Activated CD4-positive, alpha-beta T cell treated with anti-CD3 and anti-CD28 coated beads, Interleukin-2, amount 50 U/mL, for 24 hours (primary cell): ENCODE data around the gene TLK2.
"Not testable (repeated sequence)": the region's sequence is repeated elsewhere in the genome, so short reads cannot be mapped to it uniquely, and the experiment has no call there.

Experiments
- DNase-seq, 2 donors: peaks; one replicate each; pipeline ENCODE4 v3.0.0-alpha.2; 2020; ENCODE audit warnings: low read depth in 1 of 2, low spot score in 1 of 2

Gene TLK2

DNA sequence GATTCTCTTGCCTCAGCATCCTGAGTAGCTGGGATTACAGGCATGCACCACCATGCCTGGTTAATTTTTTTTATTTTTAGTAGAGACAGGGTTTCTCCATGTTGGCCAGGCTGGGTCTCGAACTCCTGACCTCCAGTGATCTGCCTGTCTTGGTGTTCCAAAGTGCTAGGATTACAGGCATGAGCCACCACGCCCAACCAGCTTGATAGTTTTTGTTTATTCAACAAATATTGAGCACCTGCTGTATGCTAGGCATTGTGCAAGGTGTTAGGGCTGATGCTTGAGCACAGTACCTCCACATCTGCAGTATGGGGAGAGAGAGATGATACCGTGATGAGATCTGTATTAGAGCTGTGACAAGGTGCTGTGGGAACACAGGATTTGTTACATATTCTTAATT is 3.9 kb downstream of the TLK2 start:
- not testable (repeated sequence) for DNase-seq

DNA sequence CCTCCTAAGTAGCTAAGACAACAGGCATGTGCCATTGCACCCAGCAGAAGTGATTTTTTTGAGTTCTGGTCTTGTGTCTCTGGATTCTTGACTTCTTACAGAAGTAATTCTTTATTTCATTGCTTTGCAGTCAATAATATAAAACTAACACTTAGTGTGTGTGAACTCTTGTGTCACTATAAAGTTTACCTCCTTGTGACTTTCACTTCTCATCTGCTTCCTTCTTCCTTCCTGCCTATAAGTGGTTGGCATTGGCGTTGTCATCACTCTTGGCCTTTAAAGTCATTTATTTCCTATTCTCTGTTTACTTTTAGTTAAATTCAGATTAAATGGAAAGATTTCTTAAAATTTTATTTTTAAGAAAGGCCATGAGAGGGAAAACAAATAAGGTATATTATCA is 12.4 kb downstream of the TLK2 start:
- DNase-seq: not testable (repeated sequence)

DNA sequence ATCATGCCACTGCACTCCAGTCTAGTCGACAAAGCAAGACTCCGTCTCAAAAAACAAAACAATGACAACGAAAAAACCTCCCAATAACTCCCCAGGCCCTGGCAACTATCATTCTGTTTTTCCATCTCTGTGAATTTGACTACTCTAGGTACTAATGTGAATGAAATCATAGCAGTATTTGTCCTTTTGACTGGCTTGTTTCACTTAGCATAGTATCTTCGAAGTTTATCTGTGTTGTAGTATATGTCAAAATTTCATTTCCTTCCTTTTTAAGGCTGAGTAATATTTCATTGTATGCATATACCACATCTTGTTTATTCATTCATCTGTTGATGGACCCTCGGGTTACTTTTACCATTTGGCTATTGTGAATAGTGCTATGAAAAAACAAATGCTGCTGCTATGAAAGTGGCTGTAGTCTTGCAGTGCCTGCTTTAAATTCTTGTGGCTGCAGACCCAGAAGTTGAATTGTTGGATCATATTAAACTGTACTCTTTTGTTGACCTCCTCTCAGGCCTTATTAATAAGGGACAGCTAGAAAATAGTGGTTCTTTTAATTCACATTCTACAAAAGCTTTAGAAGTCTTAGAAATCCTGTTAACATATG is 14.5 kb downstream of the TLK2 start:
- not testable (repeated sequence) for DNase-seq

DNA sequence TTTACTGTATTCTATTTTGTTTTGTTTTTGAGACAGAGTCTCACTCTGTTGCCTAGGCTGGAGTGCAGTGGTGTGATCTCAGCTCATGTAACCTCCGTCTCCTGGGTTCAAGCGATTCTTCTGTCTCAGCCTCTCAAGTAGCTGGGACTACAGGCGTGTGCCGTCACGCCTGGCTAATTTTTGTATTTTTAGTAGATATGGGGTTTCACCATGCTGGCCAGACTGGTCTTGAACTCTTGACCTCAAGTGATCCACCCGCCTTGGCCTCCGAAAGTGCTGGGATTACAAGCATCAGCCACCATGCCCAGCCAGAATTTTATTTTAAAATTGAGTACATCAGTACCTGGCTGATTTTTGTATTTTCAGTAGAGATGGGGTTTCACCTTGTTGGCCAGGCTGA is 15.4 kb downstream of the TLK2 start:
- not testable (repeated sequence) for DNase-seq

DNA sequence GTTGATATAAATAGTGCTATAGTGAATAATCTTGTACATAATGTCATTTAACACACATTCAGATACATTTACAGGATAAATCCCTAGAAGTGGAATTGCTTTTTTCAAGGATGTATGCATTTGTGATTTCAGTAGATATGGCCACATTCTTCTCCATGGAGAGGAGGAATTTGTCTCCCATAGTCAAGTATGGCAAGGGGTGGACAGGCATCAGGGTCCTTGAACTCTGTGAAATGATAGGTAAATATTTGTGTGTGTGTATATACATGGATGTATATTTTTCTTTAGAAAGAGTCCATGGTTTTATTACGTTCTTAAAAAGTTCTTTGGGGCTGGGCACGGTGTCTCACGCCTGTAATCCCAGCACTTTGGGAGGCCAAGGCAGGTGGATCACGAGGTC is 17.7 kb downstream of the TLK2 start:
- not testable (repeated sequence) for DNase-seq

DNA sequence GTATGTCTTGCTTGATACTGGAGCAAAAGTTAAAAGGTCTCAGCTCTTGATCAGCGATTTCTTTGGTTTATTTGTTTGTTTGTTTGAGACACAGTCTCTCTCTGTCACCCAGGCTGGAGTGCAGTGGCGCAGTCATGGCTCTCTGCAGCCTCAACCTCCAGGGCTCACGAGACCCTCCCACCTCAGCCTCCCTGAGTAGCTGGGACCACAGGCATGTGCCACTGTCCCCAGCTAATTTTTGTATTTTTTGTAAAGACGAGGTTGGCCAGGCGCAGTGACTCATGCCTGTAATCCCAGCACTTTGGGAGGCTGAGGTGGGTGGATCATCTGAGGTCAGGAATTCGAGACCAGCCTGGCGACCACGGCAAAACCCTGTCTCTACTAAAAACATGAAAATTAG is 20.2 kb downstream of the TLK2 start:
- DNase-seq: not testable (repeated sequence)

DNA sequence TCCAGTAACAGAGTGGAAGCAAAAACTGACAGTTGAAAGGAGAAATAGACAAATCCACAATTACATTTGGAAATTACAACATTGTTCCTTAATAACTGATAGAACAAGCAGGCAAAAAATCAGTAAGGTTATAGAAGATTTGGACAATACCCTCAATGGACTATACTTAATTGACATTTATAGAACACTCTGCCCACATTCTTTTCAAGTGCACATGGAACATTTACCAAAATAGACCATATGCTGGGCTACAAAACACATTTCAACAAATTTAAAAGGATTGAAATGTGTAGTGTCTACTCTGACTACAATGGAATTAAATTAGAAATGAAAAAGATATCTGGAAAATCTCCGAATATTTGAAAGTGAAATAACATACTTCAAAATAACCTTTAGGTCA is 21.8 kb downstream of the TLK2 start:
- DNase-seq: not testable (repeated sequence)

DNA sequence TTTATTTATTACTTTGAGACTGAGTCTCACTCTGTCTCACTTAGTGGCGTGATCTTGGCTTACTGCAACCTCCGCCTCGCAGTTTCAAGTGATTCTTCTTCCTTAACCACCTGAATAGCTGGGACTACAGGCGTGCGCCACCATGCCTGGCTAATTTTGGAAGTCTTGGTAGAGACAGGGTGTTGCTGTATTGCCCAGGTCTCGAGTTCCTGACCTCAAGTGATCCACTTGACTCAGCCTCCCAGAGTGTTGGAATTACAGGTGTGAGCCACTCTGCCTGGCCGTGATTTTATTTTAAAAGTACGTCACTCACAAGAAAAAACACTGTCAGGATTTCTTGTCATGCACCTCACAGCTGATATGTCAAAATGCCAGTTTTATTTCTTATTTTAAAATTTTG is 26.2 kb downstream of the TLK2 start:
- DNase-seq: not testable (repeated sequence)

DNA sequence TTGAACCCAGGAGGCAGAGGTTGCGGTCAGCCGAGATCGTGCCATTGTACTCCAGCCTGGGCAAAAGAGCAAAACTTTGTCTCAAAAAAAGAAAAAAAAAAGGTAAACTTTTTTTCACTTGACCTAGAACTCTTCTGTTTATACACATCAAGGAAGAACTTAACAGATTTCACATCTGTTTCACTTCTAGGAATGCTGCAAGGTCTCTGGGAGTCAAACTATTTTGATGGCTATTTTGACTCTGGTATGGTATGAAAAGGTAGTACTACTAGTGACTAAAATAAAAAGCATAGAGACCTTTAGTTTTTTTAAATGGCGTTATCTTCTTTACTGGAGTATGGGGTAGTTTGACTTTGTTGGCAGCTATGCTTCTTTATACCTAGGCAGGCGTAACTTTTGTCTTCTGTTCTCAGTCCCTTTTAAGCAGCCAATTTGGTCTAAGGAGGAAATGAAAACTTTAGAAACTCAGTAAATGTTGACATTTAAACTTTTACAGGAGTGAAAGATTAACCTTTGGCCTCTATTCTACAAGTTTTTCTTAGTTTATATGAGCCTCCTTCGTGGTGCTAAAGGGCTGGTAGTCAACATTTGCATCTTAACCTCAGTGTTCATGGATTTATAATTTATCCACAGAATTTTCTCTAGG is 28.7 kb downstream of the TLK2 start:
- DNase-seq: not testable (repeated sequence)

DNA sequence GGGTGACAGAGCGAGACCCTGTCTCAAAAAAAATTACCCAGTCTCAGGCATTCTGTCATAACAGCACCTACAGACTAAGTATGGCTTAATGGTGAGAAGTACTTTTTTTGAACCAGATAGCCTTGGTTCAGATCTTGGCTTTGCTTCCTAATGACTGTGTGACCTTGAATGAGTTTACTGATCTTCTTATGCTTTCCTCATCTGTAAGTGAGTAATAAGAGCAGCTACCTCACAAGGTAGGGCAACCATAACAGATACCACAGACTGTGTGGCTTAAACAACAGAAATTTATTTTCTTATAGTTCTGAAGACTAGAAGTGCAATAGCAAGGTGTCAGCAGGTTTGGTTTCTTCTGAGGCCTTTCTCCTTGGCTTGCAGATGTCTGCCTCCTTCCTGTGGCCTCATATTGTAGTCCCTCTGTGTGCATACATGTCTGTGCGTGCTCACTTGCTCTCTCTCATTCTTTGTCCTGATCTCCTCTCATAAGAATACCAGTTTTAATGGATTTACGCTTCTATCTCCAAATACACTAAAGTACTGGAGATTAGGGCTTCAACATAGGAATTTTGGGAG is 31.7 kb downstream of the TLK2 start:
- DNase-seq: not testable (repeated sequence)

DNA sequence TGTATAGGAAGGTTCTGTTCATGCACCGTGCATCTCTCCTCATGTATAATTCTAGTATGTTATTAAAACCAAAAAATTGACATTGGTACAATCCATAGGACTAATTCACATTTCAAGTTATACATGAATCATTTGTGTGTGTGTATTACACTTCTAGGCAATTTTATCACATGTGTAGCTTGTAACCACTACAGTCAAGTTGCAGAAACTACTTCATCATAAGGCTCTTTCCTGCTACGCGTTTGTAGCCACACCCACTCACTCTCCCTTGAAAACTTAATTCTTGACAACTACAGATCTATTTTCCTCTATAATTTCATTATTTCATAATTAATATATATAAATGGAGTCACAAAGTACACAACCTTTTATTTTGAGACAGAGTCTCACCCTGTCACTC is 32.4 kb downstream of the TLK2 start:
- not testable (repeated sequence) for DNase-seq

DNA sequence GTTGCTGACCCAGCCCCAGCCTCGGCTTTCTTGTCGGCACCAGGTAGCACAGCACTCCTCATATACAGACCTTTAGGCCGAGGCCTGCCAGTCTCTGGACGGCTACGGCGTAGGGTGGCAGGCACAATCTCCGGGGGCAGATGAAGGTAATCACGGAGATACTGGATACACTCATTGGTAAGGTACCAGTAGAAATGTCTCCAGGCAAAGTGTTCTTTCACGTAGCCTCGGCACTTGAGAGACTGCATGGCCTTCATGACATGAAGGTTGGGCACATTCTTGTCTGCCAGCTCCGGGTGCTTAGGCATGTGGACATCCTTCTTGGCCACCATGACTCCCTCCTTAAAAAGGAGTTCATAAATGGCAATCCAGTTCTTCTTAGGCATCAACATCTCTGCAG is 37.8 kb downstream of the TLK2 start:
- not testable (repeated sequence) for DNase-seq

DNA sequence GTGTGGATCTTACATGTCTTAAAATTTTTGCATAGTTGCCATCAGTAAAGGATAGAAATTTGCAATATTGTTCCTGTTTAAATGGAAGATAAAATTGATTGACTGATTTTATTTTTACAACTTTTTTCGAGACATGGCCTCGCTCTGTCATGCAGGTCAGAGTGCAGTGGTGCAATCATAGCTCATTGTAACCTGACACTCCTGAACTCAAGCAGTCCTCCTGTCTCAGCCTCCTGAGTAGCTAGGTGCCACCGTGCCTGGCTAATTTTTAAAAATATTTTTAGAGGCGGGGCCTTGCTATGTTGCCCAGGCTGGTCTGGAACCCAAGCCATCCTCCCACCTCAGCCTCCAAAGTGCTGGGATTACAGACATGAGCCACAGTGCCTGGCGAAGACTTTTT is 42.7 kb downstream of the TLK2 start:
- DNase-seq: not testable (repeated sequence)

DNA sequence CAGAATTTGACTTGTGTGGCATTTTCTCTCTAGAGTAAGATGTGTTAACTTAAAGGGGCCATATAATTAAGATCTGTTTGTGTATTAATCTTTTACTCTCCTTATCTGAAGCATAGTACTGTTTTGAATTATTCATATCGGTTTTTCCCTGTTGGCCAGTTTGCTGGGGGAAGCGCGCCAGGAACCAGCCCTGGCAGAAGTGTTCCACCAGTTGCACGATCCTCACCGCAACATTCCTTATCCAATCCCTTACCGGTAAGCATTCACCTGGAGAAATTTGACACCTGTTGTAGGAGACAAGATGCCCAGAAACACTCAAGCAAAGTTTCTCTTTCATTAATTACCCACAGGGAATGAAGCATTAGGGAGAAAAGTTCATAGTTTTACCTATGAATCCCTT is 45.5 kb downstream of the TLK2 start:
- DNase-seq: not testable (repeated sequence)

DNA sequence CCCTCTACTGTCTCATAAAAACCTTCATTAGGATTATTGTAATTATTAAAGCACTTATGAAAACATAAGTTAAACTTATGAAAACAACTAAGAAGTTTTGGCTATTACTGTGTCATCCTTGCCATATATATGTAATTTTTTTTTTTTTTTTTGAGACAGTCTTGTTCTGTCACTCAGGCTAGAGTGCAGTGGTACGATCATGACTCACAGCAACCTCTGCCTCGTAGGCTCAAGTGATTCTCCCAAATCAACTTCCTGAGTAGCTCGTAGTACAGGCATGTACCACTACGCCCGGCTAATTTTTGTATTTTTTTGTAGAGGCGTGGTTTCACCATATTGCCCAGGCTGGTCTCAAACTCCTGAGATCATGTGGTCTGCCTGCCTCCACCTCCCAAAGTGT is 46.7 kb downstream of the TLK2 start:
- DNase-seq: not testable (repeated sequence)

DNA sequence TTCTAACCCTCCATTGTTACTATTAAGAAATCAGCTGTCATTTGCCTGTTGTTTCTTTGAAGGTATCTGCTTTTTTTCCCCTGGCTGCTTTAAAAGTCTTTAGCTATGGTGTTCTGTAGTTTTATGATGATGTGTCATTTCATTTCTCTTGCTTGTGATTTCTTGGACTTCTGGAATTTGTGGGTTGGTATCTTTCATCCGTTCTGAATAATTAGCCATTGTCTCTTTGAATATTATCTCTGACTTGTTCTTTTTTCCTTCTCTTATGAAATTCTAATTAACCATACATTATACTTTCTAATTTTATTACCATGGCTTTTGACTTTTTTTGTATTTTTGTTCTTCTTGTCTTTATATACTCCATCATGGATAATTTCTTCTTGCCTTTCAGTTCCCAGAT is 52.3 kb downstream of the TLK2 start:
- DNase-seq: not testable (repeated sequence)

DNA sequence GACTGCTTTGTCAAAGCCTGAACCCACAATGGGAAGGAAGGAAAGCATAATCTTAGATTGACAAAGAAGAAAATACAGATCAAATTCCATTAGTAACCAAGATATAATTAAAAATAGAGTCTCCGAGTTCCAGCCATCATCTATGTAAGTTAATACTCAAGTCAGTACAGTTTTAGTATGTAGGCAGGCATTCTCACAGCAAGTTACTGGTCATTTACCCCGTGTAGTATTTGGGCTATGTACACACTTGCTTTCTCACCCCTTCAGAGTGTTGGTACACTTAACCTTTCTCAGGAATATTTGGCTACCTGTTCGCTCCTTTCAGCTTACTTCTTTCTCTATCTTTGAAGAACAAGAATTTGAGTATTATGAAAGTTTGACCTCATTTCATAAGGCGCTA is 57.9 kb downstream of the TLK2 start:
- DNase-seq: not testable (repeated sequence)

DNA sequence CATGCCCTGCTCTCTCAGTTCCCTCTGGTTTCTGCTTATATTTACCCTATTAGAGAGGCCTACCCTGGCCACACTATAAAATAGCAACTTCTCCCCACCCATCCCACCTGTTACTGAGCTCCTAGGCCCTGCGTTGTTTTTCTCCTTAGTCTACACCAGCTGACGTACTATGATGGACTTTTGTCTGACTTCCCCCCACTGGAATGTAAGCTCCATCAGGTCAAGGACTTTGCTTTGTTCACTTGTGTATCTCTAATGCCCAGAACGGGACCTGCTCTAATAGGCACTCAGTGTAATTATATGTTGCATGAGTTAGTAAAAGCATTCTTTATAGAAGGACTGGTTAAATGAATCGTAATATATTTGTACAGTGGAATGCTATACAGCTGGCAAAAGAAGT is 62.4 kb downstream of the TLK2 start:
- DNase-seq: not testable (repeated sequence)

DNA sequence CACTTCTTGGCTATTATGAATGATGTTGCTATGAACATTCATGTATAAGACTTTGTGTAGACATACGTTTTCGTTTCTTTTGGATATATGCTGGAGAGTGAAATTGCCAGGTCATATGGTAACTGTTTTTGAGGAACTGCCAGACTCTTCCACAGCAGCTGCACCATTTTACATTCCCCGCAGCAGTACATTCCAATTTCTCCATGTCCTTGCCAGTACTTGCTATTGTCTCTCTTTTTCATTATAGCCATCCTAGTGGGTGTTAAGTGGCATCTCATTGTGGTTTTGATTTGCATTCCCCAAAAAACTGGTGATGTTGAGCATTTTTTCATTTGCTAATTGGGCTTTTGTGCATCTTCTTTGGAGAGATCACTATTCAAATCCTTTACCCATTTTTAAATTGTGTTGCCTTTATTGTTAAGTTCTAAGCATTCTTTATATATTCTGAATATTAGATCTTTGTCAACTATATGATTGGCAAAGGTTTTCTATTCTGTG is 64.7 kb downstream of the TLK2 start:
- DNase-seq: not testable (repeated sequence)

DNA sequence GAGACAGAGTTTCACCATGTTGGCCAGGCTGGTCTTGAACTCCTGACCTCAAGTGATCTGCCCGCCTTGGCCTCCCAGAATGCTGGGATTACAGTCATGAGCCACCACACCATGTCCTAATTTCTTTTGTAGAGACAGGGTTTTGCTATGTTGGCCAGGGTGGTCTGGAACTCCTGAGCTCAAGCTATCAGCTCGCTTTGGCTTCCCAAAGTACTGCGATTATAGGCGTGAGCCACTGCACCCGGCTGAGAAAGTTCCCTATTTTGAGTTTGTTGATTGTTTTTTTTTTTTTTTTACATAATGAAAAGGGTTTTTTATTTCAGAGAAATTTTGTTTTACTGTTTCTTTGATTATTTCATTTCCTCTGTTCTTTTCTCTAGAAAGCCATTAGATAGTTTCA is 67.4 kb downstream of the TLK2 start:
- DNase-seq: not testable (repeated sequence)

DNA sequence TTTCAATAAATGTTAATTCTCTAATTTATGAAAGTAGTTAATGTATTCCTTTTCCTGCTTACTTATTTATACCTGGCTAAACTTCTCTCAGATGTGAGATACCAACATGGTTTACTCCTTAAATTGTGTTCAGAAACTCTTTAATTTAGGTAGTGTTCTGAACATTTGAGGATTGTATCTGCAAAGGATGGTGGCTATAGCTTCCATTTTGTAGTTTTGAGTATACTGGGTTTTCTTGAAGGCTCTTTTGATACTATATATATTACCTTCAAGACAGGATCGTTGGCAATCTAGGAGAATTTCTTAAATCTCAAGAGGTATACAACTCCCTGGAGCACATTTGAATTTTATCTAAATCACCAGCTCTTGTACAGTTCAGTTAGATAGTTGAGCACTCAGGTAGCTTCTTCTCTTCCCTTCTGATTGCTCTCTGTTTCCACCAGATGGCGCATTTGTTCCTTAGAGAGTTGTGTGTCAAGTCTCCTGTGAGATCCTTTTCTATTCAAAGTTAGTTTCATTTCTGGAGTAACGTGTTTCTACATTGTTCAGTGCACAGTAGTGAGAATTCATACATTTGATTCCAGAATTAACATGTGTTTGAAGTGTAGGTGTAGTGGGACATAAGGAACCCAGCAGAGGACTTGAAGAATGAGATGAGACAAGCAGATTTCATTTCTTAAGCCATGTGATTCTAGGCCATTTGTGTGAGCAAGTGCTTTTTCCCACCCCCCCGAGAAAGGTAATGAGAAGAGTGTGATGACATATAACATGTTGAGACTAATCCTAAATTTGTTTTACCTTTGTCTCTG is 74.4 kb downstream of the TLK2 start:
- DNase-seq: peak in 1 of 2 donors; percentile 50

DNA sequence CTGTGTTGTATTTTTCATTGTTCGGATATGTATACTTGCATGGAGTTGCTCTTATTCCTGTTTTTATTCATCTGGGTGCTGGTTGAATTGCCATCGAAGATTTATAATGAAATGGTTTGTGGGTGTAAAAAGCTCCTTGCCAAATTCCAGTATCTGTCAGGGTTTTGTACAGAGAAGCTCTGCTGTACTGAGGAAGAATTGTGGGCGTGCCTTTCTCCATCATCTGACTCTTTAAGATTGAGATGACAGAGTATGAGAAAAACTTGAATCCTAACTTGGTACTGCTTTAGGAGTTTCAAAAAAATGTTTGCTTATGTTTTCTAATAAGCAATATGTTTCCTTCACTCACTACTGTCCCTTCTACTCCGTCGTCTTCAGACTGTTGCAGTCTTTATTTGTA is 78.9 kb downstream of the TLK2 start:
- not testable (repeated sequence) for DNase-seq
